Activated CD8-positive, alpha-beta memory T cell treated with anti-CD3 and anti-CD28 coated beads, Interleukin-2, amount 50 U/mL, for 48 hours (primary cell): ENCODE data around the gene STARD13.

Experiments used
- DNase-seq: peaks from one replicate; pipeline ENCODE4 v3.0.0-alpha.2; 2020

The STARD13 gene

DNA sequence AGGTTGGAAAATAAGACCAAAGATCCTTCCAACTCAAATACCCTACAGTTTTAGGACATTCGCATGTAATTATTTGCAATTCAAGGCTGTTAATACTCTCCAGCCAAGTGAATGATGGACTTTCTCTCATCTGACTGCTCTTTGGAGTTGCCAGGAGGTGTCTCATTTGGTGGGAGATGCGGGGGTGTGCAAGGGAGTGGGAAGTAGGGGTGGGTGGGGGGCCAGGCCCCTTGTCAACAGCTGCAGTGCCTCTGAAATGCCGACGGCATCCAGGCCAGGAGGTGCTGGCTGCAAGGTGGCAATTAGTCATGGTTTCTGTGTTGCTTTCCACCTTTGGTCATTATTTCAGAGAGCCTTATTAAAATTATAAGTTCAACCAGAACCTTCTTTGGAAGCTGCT lies 147.8 kb downstream of the STARD13 start:
- no peak for DNase-seq

DNA sequence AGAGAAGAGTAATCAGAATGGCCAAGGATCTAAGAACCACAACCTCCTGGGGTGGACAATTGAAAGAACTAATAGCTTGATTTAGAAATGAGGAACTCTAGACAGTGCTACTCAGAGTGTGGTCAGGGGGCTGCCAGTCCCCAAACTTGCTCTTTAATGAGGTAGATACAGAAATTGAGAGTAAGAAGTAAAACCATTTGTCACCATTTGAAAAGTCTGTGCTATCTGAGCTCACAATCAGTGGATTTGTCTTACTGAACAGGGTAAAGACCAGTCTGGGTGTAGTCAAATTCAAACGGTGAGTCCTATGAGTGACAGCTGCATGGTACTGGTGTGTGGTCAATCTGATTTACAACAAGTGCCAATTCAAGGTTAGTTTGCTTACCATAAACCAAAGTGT lies 150.5 kb downstream of the STARD13 start:
- no peak for DNase-seq

DNA sequence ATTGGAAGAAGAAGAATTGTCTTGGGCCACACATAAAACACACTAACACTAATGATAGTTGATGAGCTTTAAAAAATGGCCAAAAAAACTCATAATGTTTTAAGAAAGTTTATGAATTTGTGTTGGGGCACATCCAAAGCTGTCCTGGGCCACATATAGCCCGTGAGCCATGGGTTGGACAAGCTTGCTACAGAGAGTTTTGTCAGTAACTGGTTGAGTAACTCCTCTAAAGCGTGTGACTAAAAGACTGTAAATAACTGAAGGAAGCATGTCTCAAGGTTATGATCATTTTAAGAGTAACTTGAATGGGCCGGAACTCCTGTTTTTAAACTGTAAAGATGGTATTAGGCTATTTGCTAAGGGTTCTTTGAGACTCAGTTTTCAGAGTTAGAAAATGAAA lies 151.3 kb downstream of the STARD13 start:
- no peak for DNase-seq

DNA sequence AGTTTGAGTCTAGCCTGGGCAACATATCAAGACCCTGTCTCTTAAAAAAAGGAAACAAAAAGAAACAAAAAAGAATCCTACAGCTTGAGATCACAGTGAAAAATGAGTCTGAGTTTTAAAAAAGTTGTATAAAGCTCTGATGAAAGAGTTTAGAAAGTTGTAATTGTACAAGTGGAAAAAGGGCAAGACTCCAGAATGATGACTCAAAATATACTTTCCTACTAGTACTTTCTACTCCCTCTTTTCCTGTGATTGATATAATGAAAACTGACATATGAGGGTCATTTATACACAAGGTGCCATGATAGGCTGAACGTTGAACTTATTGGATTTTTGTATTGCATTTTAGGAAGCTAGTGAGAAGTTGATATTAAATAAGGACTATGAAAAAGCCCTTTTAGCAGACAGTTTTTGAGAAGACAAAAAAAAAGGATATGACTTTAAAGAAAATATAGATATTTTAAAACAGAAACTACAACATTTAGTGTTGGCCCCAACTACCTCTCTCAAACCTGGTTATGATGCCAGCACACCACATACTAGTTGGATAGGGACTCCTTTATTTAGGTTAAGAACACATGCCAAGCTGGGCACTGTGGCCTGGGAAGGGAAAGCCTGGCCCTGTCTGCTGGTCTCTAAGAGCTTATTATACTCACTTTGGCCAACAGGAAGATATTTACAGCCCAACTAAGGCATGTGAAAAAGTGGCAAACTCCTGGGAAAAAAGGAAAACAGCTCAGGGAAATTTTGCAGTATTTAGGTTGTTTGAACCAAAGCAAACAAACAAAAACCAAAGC lies 152.7 kb downstream of the STARD13 start:
- DNase-seq, result no peak

DNA sequence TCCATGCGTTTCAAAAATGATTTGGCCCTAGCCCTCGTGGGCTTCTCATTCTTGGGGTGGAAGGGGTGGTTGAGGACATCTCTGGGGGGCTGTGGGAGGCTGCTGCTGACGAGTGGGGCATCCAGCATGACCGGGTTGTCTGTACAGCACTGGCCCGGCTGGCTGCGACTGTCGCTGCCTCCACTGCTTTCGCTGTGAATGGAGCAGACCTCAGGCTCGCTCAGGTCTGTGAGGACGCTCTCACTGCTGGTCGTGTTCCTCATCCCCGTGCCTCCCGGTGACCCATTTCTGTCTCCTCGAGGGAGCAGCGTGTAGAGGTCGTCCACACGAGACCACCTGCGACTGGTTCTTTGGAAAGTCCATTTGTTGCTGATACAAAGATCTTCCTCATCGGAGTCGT lies 155.7 kb downstream of the STARD13 start:
- DNase-seq, result no peak

DNA sequence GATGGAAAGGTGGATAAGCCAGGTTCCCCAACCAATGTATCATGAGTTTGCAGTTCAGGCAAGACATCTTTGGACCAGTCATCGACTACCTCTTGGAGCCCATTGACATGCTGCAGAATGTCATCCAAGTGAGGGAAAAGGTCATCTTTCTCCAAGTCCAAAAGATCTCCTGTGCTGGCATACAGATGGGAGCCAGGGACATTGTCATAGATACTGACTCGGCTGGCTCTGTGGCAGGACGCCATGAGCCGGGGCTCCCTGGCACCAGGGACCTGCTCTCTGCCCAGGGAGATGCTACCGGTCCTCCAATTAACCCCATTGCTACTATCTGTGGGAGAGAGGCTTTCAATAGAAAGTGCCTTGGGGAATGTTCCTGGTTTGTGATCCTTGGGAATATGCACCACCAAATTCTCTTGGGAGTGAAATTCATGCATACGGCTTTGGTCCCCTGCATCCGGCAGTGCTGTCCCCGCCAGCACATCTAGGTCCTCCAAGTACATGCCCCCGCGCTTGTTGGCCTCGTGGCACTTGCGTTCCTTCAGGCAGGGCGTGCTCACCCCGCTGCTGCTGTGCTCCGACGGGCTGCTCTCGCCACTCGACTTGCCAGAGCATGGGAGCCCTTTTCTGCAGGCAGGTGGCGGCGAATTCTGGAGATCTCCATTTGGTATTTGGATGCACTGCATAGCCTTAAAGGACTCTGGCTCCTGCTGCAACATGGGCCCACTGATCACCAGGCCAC lies 156.3 kb downstream of the STARD13 start:
- no peak for DNase-seq

DNA sequence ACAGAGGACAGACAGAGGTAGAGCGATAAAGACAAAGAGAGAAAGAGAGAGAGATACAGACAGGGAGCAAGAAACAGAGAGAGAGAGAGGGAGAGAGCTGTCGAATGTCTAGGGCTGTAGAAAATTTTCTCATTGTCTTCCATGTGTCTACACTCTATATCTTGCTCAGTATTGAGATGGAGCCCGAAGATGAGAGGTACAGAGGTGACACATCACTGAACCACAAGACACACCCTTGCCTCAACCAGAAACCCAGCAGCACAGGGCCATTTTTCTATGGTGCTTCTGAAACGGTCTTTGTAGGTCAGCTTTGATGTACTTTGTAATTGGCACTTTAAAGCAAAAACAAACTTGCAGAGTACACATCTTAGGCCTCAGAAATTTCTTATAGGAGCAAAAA lies 157.4 kb downstream of the STARD13 start:
- no peak for DNase-seq

DNA sequence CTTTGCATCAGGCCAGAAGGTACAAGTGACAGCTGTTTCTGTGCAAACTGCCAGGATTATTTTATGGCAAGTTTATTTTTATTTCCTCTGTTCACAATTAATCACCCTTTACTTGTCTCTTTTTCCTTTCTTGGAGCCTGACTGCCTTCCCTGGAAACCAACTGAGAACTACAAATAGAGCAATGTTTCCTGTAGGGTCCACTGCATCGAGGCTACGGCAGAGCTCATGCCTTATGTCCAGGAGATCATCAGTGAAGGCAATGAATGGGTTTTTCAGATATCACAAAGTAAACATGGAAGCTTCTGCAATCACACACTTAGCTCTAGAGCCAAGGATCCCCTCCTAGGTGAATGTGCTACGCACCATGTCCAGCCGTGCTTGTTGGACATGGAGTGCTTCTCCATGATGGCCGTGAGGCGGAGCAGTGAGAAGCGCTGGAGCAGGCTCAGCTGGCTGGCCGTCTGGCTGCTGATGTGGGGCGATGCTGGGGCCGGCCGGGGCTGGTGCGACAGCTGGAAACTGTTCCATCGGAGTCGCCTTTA lies 158.5 kb downstream of the STARD13 start:
- DNase-seq, result no peak

DNA sequence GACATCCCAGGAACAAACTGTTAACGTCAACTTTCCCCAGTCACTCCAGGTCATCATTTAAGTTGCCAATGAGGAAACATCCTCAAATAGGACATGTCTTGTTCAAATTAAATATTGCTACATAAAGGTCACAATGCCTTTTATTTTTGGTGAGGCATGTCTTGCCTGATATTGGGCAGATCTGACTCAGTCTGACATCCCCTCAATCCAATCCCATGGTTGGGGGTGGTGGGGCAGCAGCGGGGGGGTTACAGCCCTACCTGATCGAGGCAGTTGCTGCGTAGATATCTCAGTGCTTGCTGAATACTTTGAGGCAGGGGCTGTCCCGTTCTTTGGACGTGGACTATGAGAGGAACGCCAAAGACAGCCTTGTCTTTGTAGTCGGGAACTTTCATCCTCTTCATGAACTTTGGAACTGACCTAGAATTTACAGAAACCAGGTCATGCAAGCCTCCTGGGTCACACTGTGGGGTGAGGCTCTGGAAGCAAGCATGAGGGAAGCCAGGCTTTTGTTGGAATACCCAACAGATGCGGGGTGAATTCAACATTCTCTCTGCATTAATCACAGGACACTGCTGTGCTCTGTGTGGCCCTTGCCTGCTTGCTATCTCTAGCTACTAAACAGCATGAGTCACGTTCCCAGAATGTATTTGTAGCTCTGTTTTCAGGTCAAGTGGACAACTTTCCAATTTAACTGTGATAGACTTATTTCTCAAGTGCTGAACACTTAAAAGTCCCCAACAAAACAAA lies 159.6 kb downstream of the STARD13 start:
- DNase-seq, result no peak

DNA sequence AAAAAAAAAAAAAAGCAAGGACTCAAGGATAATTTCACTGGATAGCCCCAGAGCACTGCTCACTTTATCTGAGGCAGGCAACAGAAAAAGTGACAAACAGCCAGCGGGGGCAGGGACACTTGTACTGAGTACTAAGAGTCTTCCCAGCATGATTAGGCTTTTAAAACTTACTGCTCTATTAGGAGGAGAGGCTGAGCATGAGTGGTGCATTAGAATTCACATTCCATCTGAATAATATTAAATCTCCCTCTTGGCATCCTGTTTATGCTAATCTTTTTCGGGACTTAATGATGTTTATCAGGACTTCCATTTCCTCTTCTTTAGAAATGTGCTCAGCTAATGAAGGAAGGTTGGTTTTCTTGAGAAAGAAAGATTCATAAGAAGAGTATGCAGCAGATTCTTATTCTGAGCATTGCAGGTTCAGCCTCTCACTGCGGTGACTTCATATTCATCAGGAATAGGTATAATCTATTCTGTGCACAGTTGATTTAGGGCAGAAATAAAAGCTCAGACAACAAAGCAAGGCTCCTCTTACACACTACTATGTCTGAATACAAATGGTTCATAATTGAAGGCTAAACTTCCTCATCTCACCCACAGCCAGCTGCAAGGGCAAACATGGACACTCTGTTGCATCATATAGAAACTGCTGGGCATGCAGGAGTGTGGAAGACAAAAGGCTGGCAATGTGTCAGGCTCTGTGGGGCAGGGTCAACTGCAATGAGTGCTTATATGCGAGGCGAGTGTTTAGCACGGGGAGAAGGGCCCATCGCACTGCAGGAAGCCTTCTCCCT lies 162.3 kb downstream of the STARD13 start:
- DNase-seq, result no peak

DNA sequence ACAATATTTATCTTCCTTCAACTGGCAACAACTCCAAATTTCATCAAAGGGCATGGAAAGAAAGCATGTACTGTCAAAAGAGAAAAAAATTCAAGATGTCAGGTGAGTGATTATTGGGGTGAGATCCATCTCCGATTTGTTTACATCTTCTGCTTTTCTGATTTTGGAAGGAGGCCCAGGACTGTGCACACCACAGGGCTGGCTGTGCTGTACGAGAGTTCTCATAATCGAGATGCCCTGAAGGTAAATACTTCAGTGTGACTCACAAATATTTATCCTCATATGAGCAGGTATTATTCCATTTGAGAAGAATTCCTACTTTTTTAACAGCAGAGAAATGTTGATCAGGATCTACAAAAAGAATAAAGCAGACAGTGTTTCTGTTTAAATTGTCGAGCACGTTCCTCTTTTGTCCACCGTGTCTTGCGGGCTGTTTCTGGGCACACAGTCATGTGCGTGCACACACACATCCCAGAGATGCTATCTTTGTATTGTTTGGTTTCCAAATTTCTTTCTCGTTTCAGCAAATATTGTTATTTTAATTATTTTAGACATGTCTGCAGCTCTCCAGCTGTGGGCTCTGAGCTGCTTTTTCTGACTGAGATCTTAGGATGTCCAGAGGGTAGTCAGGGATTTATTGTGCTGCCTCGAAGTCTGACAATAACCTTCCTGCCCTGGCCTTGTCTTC lies 165.6 kb downstream of the STARD13 start:
- DNase-seq, result no peak

DNA sequence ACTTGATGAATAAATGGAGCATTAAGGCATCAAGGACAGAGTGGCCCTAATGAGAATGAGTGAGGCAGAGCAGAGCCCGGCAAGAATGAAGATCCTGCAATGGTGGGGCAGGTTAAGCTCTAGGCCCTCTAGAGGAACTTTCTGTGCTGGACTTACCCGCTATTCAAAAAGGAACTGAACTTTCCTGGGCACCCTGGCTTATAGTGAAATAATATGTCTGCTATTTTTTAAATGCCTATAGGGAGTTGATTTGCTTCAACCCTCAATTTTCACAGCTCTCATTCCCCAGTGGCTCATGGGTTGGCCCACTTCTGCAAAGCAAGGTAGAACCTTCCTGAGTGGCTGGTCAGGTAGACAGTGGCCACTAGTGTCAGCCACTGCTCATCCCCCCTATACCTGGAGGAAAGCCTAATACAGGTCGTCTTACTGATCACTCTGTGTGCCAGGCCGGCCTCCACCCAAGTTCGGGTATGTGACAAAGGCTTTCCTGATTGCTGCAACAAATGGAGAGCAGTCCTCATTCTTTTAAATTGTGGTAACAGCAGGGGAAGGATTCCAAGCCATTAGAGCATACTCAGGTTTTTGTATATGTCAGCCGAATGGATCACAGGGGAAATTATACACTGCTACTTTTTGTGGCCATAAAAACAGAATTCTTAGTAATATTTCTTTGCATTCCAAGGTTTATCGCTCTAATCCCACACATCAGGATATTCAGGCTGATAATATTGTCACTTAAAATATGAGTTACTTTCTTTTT lies 166.4 kb downstream of the STARD13 start:
- no peak for DNase-seq

DNA sequence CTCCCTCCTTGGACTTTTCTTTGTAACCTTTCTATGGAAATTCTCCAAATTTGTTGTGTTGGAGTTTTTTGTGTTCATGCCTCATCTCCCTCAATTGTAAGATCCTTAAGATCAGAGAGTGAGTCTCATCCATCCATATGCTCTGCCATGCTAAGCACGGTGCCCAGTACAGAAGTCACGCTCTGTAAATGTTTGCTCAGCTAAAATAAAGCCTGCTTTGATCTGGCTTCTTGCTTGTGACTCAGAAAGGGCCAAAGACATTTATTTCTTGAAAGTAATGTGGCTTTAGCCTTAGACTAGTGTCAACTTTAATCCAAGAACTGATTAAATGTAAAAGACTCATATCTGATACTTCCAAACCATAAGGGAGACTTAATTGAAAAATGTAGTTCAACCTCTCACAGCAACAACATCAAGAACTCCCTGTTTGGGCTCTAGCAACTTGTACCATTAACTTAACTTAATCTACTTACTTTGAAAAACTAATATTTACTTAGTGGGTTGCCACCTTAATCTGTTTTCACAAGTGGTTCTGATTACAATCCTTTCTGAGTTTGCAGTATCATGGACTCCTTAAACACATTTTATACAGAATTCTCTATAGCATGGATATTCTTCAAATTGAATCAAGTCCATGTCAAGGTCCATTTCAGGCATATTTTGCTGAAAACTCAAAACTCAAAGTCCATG lies 169.1 kb downstream of the STARD13 start:
- no peak for DNase-seq

DNA sequence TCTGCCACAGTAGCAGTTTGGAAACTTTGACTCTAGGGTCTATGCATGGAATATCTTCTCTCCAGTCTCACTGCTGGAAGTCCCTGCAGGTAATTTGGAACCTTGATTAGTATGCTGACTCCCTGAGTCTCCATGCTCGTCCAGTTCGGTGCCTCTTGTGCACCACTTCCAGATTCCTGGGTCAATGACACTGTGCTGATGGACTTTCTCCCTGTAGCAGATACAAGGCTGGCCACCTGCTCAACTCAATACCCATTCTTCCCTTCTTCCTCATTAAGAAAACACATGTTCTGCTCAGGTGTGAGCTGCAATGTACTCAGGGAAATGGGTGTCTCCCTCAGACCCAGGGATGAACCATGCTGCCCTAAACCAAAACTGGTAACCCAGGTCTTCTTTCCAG lies 170.3 kb downstream of the STARD13 start:
- DNase-seq, result no peak

DNA sequence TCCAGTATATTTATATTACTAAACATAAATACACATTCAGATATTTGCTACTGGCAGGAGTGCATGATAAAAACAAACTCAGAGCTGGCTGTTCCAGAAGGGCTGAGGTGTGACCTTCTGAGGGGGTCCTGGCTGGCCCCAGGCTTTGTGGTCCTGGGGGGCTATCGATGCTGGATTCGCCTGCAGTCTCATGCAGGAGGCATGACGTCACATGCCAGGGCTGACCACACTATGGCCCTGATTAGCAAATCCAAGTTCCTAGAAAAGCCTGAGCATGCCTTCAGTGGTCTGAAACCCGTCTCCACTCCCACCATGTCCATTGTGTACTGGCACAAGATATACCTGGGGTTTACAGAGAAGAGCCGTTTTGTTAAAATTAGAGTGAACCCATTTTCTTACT lies 171.4 kb downstream of the STARD13 start:
- no peak for DNase-seq

DNA sequence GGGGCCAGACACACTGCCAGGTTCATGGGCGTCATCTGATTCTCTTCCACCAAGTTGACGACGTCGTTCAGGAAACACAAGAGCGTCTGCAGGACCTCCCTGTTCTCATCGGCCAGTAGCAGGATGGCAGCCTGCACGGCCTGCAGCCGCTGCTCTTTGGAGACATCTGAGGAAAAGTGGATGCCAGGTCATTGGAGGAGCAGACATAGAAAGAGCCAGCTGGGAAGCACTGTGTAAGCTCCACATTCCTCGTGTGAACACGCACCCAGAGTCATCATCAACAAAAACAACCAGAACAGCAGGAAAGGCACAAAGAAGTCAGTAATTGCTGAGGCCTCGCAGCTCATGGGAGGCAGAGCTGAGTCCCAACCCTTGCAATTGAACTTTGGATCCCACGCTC lies 172.8 kb downstream of the STARD13 start:
- no peak for DNase-seq

DNA sequence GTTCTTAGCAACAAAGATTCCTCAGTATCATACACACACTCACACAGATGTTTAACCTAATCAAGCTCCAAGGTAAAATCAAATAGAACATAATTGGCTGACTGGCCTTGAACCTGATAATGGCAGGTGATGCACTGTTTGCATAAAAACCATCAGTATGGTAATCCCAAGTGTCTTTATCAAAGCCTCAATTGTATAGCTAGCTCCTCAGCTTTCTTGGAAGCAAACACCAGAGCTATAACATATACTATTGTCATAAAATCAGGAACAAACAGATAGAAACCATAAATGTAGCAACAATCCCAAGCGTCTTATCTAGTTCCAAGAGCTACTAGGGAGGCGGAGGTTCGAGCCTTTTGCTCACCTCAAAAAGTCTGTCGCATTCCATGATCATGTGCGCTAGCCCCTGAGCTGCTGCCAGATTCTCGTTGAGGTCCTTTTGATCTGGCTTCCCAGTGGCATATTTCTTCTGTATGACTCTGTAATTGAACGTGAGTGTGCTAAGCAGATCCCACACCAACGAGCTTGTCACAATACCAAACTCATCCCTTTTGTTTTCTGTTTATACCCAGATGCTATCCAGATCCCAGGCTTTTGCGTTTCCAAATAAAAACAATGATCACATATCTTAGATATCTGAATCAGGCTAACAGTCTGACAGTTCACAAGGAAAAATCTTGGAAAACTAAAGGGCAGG lies 174.0 kb downstream of the STARD13 start:
- DNase-seq, result no peak

DNA sequence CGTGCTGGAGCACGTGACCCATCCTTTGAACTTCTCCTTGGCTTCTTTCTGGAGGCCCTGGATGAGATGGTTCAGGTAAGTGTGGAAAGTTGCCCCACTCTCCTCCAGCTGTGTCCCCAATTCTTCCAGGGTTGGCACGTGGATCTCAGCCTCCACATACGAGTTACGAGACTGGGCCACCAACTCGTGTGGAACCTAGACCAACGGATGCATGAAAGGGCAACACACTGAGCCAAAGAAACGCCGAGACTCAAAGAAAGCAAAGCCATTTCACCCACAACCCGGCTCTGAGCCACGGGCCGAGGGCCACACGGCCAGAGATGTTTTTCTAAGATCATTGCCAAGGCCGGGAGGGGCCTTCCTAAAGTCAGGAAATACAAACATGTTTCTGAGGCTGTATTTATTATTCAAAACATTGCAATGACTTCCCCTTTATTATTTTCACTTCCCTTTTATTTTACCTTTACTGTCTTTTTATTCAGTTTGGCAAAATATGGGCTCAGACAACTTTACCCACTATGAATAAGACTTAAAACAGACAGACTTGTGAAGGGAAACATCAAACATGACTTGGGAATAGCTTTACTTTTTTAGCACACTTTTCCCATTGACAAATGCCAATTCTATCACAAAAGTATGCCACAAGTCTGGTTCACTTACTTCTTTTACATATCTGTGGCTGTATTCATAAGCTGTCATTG lies 174.7 kb downstream of the STARD13 start:
- no peak for DNase-seq

DNA sequence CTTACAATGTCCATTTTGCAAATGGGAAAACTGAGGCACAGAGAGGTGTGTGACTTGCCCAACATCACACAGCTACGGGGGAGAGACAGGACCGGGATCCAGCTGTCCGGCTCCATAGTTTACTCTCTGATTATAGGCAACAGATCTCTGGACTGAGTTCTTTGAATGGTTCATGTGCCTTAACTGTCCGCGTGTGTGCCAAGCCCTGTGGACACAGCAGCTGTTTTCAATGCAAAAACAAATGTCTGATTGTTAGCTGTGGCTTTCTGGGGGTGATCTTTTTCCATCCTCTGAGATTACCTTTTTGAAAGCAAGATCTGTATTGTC lies 175.2 kb downstream of the STARD13 start:
- DNase-seq, result no peak

DNA sequence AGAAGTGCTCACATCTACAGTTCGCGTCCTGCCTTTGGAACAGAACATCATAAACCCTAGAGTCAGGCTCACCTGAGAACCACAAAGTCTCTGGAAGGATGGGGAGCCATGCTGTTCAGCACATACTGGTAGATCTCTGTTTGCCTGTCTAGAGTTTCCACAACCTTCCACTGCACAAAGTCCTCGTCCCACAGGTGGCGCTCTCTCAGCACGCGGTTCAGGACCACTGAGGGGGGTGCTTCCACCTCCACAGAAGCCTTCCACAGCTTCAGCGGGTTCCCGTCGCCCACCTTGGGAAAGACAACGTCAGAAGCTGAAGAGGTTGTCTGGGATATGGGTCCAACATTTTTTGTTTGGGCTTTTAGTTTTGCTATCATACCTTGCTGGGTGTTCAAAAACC lies 175.8 kb downstream of the STARD13 start:
- DNase-seq, result no peak
